Upper lobe of left lung (tissue), 4 donors: ENCODE measurements around the gene GABPA.

Experiments
- CTCF ChIP-seq, 6 experiments: fragments of 450-650 bp in 4 of 6; fragments of 200-600 bp in 2 of 6; sonication (generic) in 2 of 6; IDR thresholded peaks; one replicate each; pipeline ENCODE4 v1.5.1; 2016 to 2019; ENCODE audit warnings: antibody characterized with exemption in 6 of 6
- POLR2A ChIP-seq, 4 donors: fragments of 450-650 bp; IDR thresholded peaks; one replicate each; pipeline ENCODE4 v1.5.1; 2016 to 2017; ENCODE audit warnings: antibody characterized with exemption in 4 of 4, mild to moderate bottlenecking in 2 of 4

DNA sequence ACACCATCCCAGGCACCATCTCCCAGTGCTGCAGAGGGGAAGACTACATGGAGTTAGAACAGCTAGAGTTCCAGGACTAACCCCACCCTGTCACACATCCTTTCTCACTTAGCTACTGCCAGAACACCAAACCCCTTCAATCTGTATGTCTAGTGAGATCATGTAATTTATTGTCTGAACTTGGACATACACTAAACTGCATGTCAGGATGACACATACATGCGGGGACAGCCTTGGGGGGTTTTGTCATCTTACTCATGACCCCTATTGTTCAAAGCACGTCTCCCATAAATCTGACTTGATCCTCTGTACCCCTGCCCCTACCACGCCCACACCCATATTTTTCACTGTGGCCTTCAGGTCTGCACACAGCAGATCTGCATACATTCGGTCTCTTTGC, 71.3 kb downstream of the GABPA start:
- TF ChIP-seq POLR2A (IDR thresholded peaks at IDR 0.05) (no peak), CTCF (IDR thresholded peaks at IDR 0.05) (no peak)
